Rectal smooth muscle tissue (tissue), 1 donor: ENCODE measurements around the gene KRTAP5-7.
"Not testable (repeated sequence)": the region's sequence is repeated elsewhere in the genome, so short reads cannot be mapped to it uniquely, and the experiment has no call there.

Source experiments
- H3K27ac ChIP-seq: one replicate; pipeline ENCODE4 v1.7.0; 2013; ENCODE audit warnings: low read depth, low read length, inconsistent platforms
- H3K27me3 ChIP-seq: one replicate; pipeline ENCODE4 v1.7.0; 2013; ENCODE audit warnings: low read length; ENCODE audit not compliant: control insufficient read depth, insufficient read depth
- H3K36me3 ChIP-seq: one replicate; pipeline ENCODE4 v1.7.0; 2013; ENCODE audit warnings: low read length; ENCODE audit not compliant: control insufficient read depth, insufficient read depth
- H3K4me1 ChIP-seq: one replicate; pipeline ENCODE4 v1.7.0; 2013; ENCODE audit warnings: low read length; ENCODE audit not compliant: control insufficient read depth, insufficient read depth
- H3K4me3 ChIP-seq: one replicate; pipeline ENCODE4 v1.7.0; 2013; ENCODE audit warnings: low read length
- H3K9ac ChIP-seq: one replicate; pipeline ENCODE4 v1.7.0; 2013; ENCODE audit warnings: low read length

Gene KRTAP5-7

DNA sequence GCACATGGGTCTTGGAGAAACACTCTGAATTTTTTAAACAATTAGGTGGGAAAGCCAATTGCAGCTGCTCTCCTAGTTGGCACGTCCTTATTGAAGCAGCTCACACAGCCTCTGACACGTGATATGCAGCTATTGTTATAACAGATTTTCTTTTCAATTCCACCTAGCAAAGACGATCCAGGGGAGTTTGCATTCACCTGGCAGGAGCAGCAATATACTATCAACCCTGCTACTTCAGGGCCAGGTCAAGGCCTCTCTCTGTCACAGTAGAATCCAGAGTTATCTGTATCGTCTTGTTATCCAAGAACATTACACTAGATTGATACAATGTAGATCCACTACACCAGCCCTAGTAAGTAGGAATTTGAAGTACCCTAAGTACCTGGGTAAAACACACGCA, 47.4 kb downstream of the KRTAP5-7 start:
- Histone ChIP-seq H3K27ac (no peak overlapping the region), H3K27me3 (no peaks in the 10 kb centered on the region), H3K9ac (no peak overlapping the region), H3K36me3 (no peaks in the 10 kb centered on the region), H3K4me1 (no peaks in the 10 kb centered on the region), H3K4me3 (no peak overlapping the region)

GRCh38 chr11:71575723-71576424, 48.8 kb downstream of the KRTAP5-7 start:
- H3K27ac ChIP-seq, result no peak overlapping the region
- no peaks in the 10 kb centered on the region for H3K4me1 ChIP-seq
- H3K4me3 ChIP-seq, result no peak overlapping the region
- H3K27me3 ChIP-seq, result no peaks in the 10 kb centered on the region
- H3K9ac ChIP-seq, result no peak overlapping the region
- H3K36me3 ChIP-seq, result no peaks in the 10 kb centered on the region

DNA sequence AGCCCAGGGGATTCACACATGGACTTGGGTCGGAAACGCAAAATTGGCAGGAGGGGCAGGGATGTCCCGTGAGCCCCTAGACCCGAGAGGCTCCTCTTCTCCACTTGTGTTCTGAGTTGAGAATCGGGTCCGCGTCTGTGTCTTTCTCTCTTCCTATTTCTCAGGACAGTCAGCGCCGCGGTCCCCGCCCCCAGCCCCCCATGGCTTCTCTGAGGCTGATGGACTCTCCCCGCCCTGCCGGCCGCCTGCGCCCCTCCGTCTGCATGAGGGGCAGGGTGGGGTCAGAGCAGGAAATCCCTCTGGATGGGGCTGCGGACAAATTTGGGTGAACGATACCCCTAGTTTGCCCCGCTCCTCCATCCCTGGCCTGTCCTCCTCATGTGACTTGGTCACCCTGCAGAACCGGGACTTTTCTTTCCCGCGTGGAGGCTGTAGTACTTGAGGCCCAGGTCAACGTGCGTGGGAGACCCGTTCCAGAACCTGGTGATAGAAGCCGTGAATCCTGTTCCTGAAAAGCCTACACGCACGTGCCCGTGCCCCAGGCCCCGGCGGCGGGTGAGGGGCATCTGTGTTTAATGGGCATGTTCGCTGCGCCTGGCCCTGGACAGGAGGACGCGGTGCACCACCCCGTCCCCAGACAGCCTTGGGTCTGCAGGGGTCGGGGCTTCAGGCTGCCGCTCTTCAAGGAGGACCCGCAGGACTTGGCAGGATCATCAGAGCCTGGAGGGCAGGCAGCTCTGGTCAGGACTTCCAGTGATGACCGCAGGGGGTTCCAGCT, 49.8 kb downstream of the KRTAP5-7 start:
- not testable (repeated sequence) for H3K9ac ChIP-seq, H3K4me3 ChIP-seq, H3K36me3 ChIP-seq, H3K27ac ChIP-seq, H3K27me3 ChIP-seq, H3K4me1 ChIP-seq

DNA sequence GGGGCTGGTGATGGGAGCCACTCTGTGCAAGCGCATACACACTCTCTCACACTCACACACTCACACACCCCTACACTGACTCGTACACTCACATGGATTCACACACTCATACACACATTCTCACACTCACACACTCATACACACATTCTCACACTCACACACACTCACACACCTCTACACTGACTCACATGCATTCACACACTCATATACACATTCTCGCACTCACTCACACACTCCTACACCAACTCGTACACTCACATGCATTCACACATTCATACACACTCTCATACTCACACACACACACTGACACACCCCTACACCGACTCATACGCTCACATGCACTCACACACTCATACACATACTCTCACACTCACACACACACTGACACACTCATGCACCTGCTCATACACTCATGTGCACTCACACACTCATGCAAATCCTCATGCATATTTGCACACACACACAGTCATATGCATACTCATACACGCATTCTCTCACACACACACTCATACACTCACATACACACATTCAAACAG, 50.5 kb downstream of the KRTAP5-7 start:
- H3K9ac ChIP-seq, result no peak overlapping the region
- H3K4me1 ChIP-seq, result no peaks in the 10 kb centered on the region
- no peaks in the 10 kb centered on the region for H3K36me3 ChIP-seq
- no peaks in the 10 kb centered on the region for H3K27me3 ChIP-seq
- H3K4me3 ChIP-seq, result no peak overlapping the region
- H3K27ac ChIP-seq, result no peak overlapping the region
